Parathyroid adenoma (tissue), 2 donors: ENCODE measurements around the gene KRT75.

Experiments used
- H2AFZ ChIP-seq: fragments of 300-600 bp; sonication (generic); one replicate; pipeline ENCODE4 v1.7.0; 2017; ENCODE audit warnings: antibody characterized with exemption, mild to moderate bottlenecking
- H3K27ac ChIP-seq: fragments of 300-600 bp; sonication (generic); one replicate; pipeline ENCODE4 v1.7.0; 2017
- H3K27me3 ChIP-seq: fragments of 300-600 bp; sonication (generic); one replicate; pipeline ENCODE4 v1.7.0; 2017; ENCODE audit warnings: low read length; ENCODE audit not compliant: control insufficient read depth, insufficient read depth
- H3K36me3 ChIP-seq: fragments of 300-600 bp; sonication (generic); one replicate; pipeline ENCODE4 v1.7.0; 2017; ENCODE audit warnings: low read length; ENCODE audit not compliant: control insufficient read depth, insufficient read depth
- H3K4me1 ChIP-seq: fragments of 300-600 bp; sonication (generic); one replicate; pipeline ENCODE4 v1.7.0; 2017; ENCODE audit warnings: control low read depth
- H3K4me2 ChIP-seq: fragments of 300-600 bp; sonication (generic); one replicate; pipeline ENCODE4 v1.7.0; 2017; ENCODE audit warnings: low read length
- H3K4me3 ChIP-seq: fragments of 300-600 bp; sonication (generic); one replicate; pipeline ENCODE4 v1.7.0; 2017; ENCODE audit warnings: low read depth, low read length
- H3K79me2 ChIP-seq: fragments of 300-600 bp; sonication (generic); one replicate; pipeline ENCODE4 v1.7.0; 2017; ENCODE audit warnings: control low read depth
- H3K9ac ChIP-seq: fragments of 300-600 bp; sonication (generic); one replicate; pipeline ENCODE4 v1.7.0; 2017; ENCODE audit warnings: mild to moderate bottlenecking
- H3K9me3 ChIP-seq: fragments of 300-600 bp; sonication (generic); one replicate; pipeline ENCODE4 v1.7.0; 2017; ENCODE audit warnings: low read length; ENCODE audit not compliant: control insufficient read depth
- TF ChIP-seq, protein P1 (sequence below): fragments of 300-600 bp; sonication (generic); IDR thresholded peaks from one replicate; pipeline ENCODE4 v1.7.0; 2017; ENCODE audit warnings: antibody characterized with exemption, mild to moderate bottlenecking
- donor health status: primary hyperparathyroidism.

Gene KRT75

DNA sequence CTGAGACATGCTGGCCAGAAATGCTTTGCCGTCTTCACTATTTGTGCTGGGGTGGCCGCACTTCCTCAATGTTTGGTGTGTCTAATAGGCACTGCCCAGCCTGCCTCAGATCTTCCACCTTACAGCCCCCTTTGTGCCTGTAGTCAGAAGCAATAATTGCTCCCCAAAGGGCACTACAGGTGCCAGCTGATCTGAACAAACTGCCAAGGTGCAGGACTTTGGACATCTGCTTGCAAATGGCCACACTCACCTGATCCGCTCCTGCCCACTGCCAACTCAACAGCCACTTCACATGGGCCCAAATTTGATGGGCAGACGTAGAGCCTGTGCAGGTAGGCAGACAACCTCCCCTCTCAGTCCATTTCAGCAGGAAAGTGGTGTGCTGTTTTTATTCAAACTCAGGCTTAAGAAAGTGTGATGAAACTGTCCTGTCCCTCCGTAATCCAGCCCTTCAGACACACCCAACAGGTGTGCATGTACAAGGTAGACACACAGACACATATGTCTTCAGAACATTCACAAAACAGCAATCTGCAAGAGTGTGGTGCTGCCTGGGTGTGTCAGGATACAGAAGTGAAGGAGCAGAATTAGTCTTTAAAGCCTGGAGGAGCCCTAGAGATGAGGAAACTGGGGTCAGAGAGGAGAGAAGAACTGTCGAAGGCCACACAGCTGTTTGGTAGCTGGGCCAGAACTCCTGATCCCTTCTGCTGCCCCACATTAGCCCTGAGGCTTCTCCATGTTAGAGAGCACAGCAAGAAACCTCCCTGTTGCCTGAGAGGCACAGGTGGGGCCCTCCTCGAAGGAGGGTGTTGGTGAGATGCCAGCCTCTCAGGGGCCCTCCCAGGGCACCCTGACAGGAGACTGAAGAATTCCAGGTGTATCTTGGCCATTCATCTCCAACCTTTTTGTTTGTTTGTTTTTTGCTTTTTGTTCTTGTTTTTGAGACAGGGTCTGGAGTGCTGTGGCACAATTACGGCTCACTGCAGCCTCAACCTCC lies 4.4 kb upstream of the KRT75 start:
- Histone ChIP-seq H3K27ac (no peak overlapping the region), H3K79me2 (no peaks in the 10 kb centered on the region), H3K9ac (no peak overlapping the region), H3K27me3 (no peaks in the 10 kb centered on the region), H3K4me1 (no peaks in the 10 kb centered on the region), H2AFZ (no peak overlapping the region), H3K9me3 (no peaks in the 10 kb centered on the region), H3K4me3 (no peak overlapping the region), H3K36me3 (no peaks in the 10 kb centered on the region), H3K4me2 (no peak overlapping the region)
- TF ChIP-seq, protein P1, sequence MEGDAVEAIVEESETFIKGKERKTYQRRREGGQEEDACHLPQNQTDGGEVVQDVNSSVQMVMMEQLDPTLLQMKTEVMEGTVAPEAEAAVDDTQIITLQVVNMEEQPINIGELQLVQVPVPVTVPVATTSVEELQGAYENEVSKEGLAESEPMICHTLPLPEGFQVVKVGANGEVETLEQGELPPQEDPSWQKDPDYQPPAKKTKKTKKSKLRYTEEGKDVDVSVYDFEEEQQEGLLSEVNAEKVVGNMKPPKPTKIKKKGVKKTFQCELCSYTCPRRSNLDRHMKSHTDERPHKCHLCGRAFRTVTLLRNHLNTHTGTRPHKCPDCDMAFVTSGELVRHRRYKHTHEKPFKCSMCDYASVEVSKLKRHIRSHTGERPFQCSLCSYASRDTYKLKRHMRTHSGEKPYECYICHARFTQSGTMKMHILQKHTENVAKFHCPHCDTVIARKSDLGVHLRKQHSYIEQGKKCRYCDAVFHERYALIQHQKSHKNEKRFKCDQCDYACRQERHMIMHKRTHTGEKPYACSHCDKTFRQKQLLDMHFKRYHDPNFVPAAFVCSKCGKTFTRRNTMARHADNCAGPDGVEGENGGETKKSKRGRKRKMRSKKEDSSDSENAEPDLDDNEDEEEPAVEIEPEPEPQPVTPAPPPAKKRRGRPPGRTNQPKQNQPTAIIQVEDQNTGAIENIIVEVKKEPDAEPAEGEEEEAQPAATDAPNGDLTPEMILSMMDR: no peak

DNA sequence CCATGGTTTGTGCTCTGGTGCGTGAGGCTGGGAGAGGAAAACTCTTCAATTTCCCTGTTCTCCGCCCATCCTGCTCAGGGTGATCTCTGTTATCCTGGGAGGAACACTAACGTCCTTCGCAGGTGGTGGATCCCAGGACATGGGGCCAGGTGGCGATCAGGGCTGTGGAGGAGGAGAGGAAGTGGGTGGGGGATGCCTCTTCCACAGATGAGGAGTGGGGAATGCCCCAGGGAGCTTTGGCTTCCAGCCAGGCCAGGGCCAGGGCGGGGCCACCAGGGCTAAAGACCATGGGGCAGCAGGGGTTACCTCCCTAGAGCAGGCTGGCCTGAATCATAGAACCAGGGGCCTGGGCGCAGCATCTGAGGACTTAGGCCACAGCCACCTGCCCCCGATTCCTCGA lies 3.3 kb upstream of the KRT75 start:
- TF ChIP-seq, protein P1: no peak
- no peak overlapping the region for H3K4me2 ChIP-seq
- no peak overlapping the region for H3K4me3 ChIP-seq
- H2AFZ ChIP-seq: no peak overlapping the region
- no peak overlapping the region for H3K27ac ChIP-seq
- no peaks in the 10 kb centered on the region for H3K9me3 ChIP-seq
- H3K79me2 ChIP-seq: no peaks in the 10 kb centered on the region
- H3K36me3 ChIP-seq: no peaks in the 10 kb centered on the region
- H3K9ac ChIP-seq: no peak overlapping the region
- H3K27me3 ChIP-seq: no peaks in the 10 kb centered on the region
- H3K4me1 ChIP-seq: no peaks in the 10 kb centered on the region

DNA sequence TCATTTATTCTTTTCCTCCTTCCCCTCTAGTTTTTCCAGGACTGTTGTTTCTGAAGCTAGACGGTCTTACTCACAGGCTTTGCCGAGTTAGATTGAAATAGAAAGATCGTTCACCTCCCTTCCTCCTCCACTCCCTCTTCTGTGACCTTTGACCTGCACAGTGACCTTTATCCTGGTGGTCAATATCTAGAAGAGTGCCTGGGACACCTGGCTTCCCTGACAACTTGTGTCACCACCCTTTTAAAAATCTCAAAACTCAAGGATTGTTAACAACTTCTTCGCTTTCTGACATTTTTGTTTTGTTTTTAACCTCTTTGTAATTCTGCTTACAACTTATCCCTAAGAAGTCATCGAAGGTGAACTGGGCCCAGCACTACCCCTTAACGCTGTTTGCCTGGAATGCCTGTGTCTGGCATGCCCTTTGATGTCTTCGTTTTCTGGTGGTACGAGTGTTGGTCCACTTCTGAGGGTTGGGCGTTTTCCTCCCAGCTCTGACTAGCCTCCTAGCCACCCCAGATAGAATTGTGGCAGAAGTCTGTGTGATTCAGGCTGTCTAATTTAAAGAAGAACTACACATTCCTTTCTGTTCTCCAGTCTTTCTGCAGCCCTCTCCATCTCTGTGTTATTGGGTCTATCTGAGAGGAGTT lies 2.8 kb upstream of the KRT75 start:
- TF ChIP-seq, protein P1: no peak
- no peak overlapping the region for H3K27ac ChIP-seq
- no peaks in the 10 kb centered on the region for H3K36me3 ChIP-seq
- no peaks in the 10 kb centered on the region for H3K4me1 ChIP-seq
- no peak overlapping the region for H3K4me3 ChIP-seq
- no peak overlapping the region for H3K9ac ChIP-seq
- H3K27me3 ChIP-seq: no peaks in the 10 kb centered on the region
- H2AFZ ChIP-seq: no peak overlapping the region
- H3K79me2 ChIP-seq: no peaks in the 10 kb centered on the region
- no peak overlapping the region for H3K4me2 ChIP-seq
- H3K9me3 ChIP-seq: no peaks in the 10 kb centered on the region

DNA sequence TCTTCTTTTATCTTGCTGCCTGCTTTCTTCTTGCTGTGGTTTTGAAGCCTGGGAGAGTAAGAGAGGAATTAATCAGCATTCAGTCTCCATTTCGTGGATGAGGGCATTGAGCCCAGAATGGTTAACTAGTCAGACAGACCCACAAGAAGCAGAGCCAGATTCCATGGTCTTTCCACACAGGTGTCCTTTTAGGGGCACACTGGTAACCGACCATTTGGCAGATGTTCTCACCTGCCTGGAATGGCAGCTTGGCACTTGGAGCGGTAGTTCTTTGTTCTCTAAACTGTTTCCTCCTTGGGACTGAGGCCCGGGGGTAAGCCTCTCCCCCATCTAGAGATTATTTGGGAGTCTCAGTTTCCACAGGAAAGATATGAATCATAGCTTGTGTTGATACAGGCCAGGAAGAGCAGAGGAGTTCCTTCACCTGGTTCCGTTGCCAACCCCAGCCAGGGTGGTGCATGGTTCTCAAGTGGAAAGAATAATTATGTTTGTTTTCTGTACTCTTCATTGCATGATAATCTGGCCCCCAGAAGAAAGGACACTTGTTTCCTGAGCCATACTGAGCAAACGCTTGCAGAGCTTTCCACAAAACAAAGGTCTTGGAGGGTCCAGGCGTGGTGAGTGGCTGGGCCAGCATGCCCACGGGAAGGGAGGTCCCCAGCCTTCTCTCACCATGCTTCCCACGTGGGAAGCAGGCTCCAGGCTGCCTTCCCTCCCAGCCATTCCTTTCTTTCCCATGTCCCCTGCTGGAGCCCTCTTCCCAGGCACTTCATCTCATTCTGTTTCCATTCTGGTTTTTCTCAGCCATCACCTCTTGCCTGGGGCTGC lies 2.0 kb upstream of the KRT75 start:
- H3K27me3 ChIP-seq: no peaks in the 10 kb centered on the region
- H3K4me3 ChIP-seq: no peak overlapping the region
- H3K9me3 ChIP-seq: no peaks in the 10 kb centered on the region
- H3K4me1 ChIP-seq: no peaks in the 10 kb centered on the region
- no peak overlapping the region for H2AFZ ChIP-seq
- H3K9ac ChIP-seq: no peak overlapping the region
- no peaks in the 10 kb centered on the region for H3K36me3 ChIP-seq
- H3K27ac ChIP-seq: no peak overlapping the region
- no peak overlapping the region for H3K4me2 ChIP-seq
- TF ChIP-seq, protein P1: no peak
- no peaks in the 10 kb centered on the region for H3K79me2 ChIP-seq
